Measurements from ENCODE around the gene CUBN. TPM values are rescaled to one million over a fixed set of nuclear protein-coding genes. Genes with fewer than 3 reads are reported as not detected.

Gene CUBN
- polyA plus RNA-seq, 2 of the 4 experiments (the other 2 are of a cell fraction), result 0.08 to 0.28 TPM

- ATAC-seq (peak; percentile 57 to 68; a peak in 4 of 6 replicates), FAIRE-seq (no peak), DNase-seq (ENCODE audit: low read depth in 1 of 2, low spot score in 1 of 2) (no peak)
- WGBS (ENCODE audit: missing lambda C conversion rate), result 42% methylated on average over 2 of the region's 2 CpGs
- Histone ChIP-seq H3K4me3 (no peak overlapping the region), H3K27ac (no peak overlapping the region), H3K4me1 (no peaks in the 10 kb centered on the region), H3K4me2 (no peak overlapping the region), H3K9me3 (no peaks in the 10 kb centered on the region)
- ChIA-PET POLR2A (no interaction called here), CTCF (interaction anchor here (1.1 kb wide), 1 partner anchor 1741 kb away, joined by 4 read pairs; no protein-coding TSS in a partner anchor)
- TF ChIP-seq NPAS2 (CRISPR knock-in tag; IDR thresholded peaks at IDR 0.05; ENCODE audit: borderline replicate concordance) (no peak), KDM1A (IDR thresholded peaks at IDR 0.05; ENCODE audit: low read depth) (no peak), NR3C1 (IDR thresholded peaks at IDR 0.05) (no peak), JUNB (IDR thresholded peaks at IDR 0.05) (no peak), E2F6 (IDR thresholded peaks at IDR 0.05; ENCODE audit: borderline replicate concordance, low read depth) (no peak), ESRRA (IDR thresholded peaks at IDR 0.05; ENCODE audit: borderline replicate concordance, low read length) (no peak), SREBF2 (IDR thresholded peaks at IDR 0.05) (no peak), EHMT2 (IDR thresholded peaks at IDR 0.05; ENCODE audit: low read depth) (no peak), JUN (IDR thresholded peaks at IDR 0.05) (no peak), PHF8 (IDR thresholded peaks at IDR 0.05; ENCODE audit: borderline replicate concordance, low read depth) (no peak), ELK1 (IDR thresholded peaks at IDR 0.05; ENCODE audit: low read depth, low read length) (no peak), ZNF302 (CRISPR knock-in tag; IDR thresholded peaks at IDR 0.05) (no peak)
- TF ChIP-seq, protein P1, sequence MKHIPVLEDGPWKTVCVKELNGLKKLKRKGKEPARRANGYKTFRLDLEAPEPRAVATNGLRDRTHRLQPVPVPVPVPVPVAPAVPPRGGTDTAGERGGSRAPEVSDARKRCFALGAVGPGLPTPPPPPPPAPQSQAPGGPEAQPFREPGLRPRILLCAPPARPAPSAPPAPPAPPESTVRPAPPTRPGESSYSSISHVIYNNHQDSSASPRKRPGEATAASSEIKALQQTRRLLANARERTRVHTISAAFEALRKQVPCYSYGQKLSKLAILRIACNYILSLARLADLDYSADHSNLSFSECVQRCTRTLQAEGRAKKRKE (CRISPR knock-in tag; IDR thresholded peaks at IDR 0.05; ENCODE audit: low read depth), result no peak
- TF ChIP-seq, protein P2, sequence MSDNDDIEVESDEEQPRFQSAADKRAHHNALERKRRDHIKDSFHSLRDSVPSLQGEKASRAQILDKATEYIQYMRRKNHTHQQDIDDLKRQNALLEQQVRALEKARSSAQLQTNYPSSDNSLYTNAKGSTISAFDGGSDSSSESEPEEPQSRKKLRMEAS (IDR thresholded peaks at IDR 0.05), result no peak
- TF ChIP-seq, protein P3, sequence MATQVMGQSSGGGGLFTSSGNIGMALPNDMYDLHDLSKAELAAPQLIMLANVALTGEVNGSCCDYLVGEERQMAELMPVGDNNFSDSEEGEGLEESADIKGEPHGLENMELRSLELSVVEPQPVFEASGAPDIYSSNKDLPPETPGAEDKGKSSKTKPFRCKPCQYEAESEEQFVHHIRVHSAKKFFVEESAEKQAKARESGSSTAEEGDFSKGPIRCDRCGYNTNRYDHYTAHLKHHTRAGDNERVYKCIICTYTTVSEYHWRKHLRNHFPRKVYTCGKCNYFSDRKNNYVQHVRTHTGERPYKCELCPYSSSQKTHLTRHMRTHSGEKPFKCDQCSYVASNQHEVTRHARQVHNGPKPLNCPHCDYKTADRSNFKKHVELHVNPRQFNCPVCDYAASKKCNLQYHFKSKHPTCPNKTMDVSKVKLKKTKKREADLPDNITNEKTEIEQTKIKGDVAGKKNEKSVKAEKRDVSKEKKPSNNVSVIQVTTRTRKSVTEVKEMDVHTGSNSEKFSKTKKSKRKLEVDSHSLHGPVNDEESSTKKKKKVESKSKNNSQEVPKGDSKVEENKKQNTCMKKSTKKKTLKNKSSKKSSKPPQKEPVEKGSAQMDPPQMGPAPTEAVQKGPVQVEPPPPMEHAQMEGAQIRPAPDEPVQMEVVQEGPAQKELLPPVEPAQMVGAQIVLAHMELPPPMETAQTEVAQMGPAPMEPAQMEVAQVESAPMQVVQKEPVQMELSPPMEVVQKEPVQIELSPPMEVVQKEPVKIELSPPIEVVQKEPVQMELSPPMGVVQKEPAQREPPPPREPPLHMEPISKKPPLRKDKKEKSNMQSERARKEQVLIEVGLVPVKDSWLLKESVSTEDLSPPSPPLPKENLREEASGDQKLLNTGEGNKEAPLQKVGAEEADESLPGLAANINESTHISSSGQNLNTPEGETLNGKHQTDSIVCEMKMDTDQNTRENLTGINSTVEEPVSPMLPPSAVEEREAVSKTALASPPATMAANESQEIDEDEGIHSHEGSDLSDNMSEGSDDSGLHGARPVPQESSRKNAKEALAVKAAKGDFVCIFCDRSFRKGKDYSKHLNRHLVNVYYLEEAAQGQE (IDR thresholded peaks at IDR 0.05), result no peak
These were observed 214.3 kb downstream of the CUBN start for GRCh38 chr10:16915300-16915699.

GRCh38 chr10:16913266-16913665, 216.3 kb downstream of the CUBN start:
- no peak for FAIRE-seq
- TF ChIP-seq, protein P4, sequence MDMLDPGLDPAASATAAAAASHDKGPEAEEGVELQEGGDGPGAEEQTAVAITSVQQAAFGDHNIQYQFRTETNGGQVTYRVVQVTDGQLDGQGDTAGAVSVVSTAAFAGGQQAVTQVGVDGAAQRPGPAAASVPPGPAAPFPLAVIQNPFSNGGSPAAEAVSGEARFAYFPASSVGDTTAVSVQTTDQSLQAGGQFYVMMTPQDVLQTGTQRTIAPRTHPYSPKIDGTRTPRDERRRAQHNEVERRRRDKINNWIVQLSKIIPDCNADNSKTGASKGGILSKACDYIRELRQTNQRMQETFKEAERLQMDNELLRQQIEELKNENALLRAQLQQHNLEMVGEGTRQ (IDR thresholded peaks at IDR 0.05), result no peak
- TF ChIP-seq HOXB13 (CRISPR knock-in tag; IDR thresholded peaks at IDR 0.05; ENCODE audit: low read depth) (no peak), E2F6 (IDR thresholded peaks at IDR 0.05; ENCODE audit: borderline replicate concordance, low read depth) (no peak), CEBPB (IDR thresholded peaks at IDR 0.05) (no peak), FOSL2 (IDR thresholded peaks at IDR 0.05) (no peak), FOSL2 (CRISPR knock-in tag; IDR thresholded peaks at IDR 0.05) (no peak), FOSB (CRISPR knock-in tag; IDR thresholded peaks at IDR 0.05) (no peak)
- no peak for DNase-seq (ENCODE audit: low read depth in 1 of 2, low spot score in 1 of 2)
- H3K4me3 ChIP-seq, result no peak overlapping the region
- no peak overlapping the region for H3K4me2 ChIP-seq
- H3K9me3 ChIP-seq, result no peaks in the 10 kb centered on the region
- no peak overlapping the region for H3K27ac ChIP-seq
- no peak for ATAC-seq
- H3K4me1 ChIP-seq, result no peaks in the 10 kb centered on the region
- POLR2A ChIA-PET, result no interaction called here
- CTCF ChIA-PET, result interaction anchor here (0.6 kb wide), 1 partner anchor 293 kb away, joined by 4 read pairs; no protein-coding TSS in a partner anchor
- 27% methylated on average over 4 of the region's 4 CpGs for WGBS (ENCODE audit: missing lambda C conversion rate)
